Tibial nerve (tissue), 4 donors: ENCODE results near the gene PIP4K2C. TPM values are rescaled to one million over a fixed set of nuclear protein-coding genes. Genes with fewer than 3 reads are reported as not detected.

Experiments
- DNase-seq, 2 donors: peaks; one replicate each; pipeline ENCODE4 v3.0.0-alpha.2; 2019; ENCODE audit warnings: low spot score in 2 of 2
- H3K27ac ChIP-seq, 4 donors: fragments of 200-600 bp; sonication (generic) in 3 of 4; one replicate each; pipeline ENCODE4 v1.5.1; 2017 to 2019; ENCODE audit warnings: mild to moderate bottlenecking in 1 of 4
- H3K27me3 ChIP-seq, 2 donors: fragments of 200-600 bp; sonication (generic) in 1 of 2; one replicate each; pipeline versions ENCODE4 v1.5.1 to v1.6.0; 2017 to 2019
- H3K36me3 ChIP-seq, 3 donors: fragments of 200-600 bp; sonication (generic); one replicate each; pipeline ENCODE4 v1.5.1; 2018 to 2019
- H3K4me1 ChIP-seq, 4 donors: fragments of 200-600 bp; sonication (generic) in 3 of 4; one replicate each; pipeline ENCODE4 v1.5.1; 2017 to 2019
- H3K4me3 ChIP-seq, 4 donors: fragments of 200-600 bp; sonication (generic) in 3 of 4; one replicate each; pipeline ENCODE4 v1.5.1; 2017 to 2019; ENCODE audit warnings: mild to moderate bottlenecking in 1 of 4, moderate library complexity in 1 of 4
- H3K9me3 ChIP-seq, 4 donors: fragments of 200-600 bp; sonication (generic) in 3 of 4; one replicate each; pipeline ENCODE4 v1.5.1; 2017 to 2019
- CTCF ChIP-seq, 5 experiments: fragments of 200-600 bp in 3 of 5; fragments of 450-650 bp in 2 of 5; sonication (generic) in 3 of 5; IDR thresholded peaks; one replicate each; pipeline ENCODE4 v1.5.1; 2016 to 2019; ENCODE audit warnings: antibody characterized with exemption in 5 of 5, mild to moderate bottlenecking in 3 of 5, moderate library complexity in 2 of 5
- EP300 ChIP-seq, 2 donors: sonication (generic); formaldehyde crosslinking; IDR thresholded peaks; one replicate each; pipeline ENCODE4 v1.6.1; 2017; ENCODE audit warnings: antibody characterized with exemption in 2 of 2, mild to moderate bottlenecking in 1 of 2
- POLR2A ChIP-seq, 2 donors: fragments of 450-650 bp; IDR thresholded peaks; one replicate each; pipeline ENCODE4 v1.6.1; 2017; ENCODE audit warnings: antibody characterized with exemption in 2 of 2, mild to moderate bottlenecking in 2 of 2, moderate library complexity in 2 of 2
- WGBS, 2 donors: methylation state at CpG; one replicate each; pipeline ENCODE4 v1.1.5; 2018; 5-methylcytosine and 5-hydroxymethylcytosine counted together
- total RNA-seq, 4 donors: library from RNA; depleted of rRNA; stranded (reverse); fragments of >200 nt; gene quantifications; one replicate each; pipeline ENCODE4 v1.1.0, GENCODE V29; 2016

PIP4K2C gene
- total RNA-seq, 4 donors from 2014 or later, result 29.5 to 67.7 (median 35.9) TPM

GRCh38 chr12:57624441-57625220 lies 33.6 kb downstream of the PIP4K2C start:
- DNase-seq, result no peak
- peaks cover 0 to 20% (median 0%) of the 10 kb centered on the region in 3 donors for H3K36me3 ChIP-seq
- no peak overlapping the region for H3K27ac ChIP-seq
- 73 to 77% methylated on average over 7 to 8 of the region's 8 CpGs for WGBS, 2 donors
- peaks cover 0 to 47% of the 10 kb centered on the region in 2 donors for H3K27me3 ChIP-seq
- no peak overlapping the region for H3K4me3 ChIP-seq
- TF ChIP-seq POLR2A (IDR thresholded peaks at IDR 0.05) (no peak), EP300 (IDR thresholded peaks at IDR 0.05) (no peak)
- peaks cover 0 to 28% (median 17%) of the 10 kb centered on the region in 4 donors for H3K4me1 ChIP-seq
- H3K9me3 ChIP-seq, result no peaks in the 10 kb centered on the region

- TF ChIP-seq EP300 (IDR thresholded peaks at IDR 0.05), result no peak
- TF ChIP-seq POLR2A (IDR thresholded peaks at IDR 0.05), result no peak
- no peak for TF ChIP-seq CTCF (IDR thresholded peaks at IDR 0.05)
- no peak for DNase-seq
- Histone ChIP-seq H3K9me3 (no peaks in the 10 kb centered on the region), H3K4me1 (peaks cover 0 to 26% (median 19%) of the 10 kb centered on the region in 4 donors), H3K27me3 (peaks cover 0 to 39% of the 10 kb centered on the region in 2 donors), H3K36me3 (peaks cover 0 to 20% (median 0%) of the 10 kb centered on the region in 3 donors), H3K27ac (no peak overlapping the region), H3K4me3 (no peak overlapping the region)
- 78 to 81% methylated on average over 12 of the region's 12 CpGs for WGBS, 2 donors
Observed at GRCh38 chr12:57625261-57626032, 34.5 kb downstream of the PIP4K2C start.

- Histone ChIP-seq H3K4me3 (no peak overlapping the region), H3K27ac (no peak overlapping the region), H3K9me3 (no peaks in the 10 kb centered on the region), H3K27me3 (peaks cover 0 to 30% of the 10 kb centered on the region in 2 donors), H3K36me3 (peaks cover 0 to 20% (median 0%) of the 10 kb centered on the region in 3 donors), H3K4me1 (peaks cover 0 to 24% (median 17%) of the 10 kb centered on the region in 4 donors)
- TF ChIP-seq POLR2A (IDR thresholded peaks at IDR 0.05) (no peak), CTCF (IDR thresholded peaks at IDR 0.05) (no peak), EP300 (IDR thresholded peaks at IDR 0.05) (no peak)
- 43 to 49% methylated on average over 12 to 13 of the region's 13 CpGs for WGBS, 2 donors
- DNase-seq, result no peak
Observed at GRCh38 chr12:57626111-57626920, 35.3 kb downstream of the PIP4K2C start.

GRCh38 chr12:57626921-57627445 lies 36.0 kb downstream of the PIP4K2C start:
- Histone ChIP-seq H3K9me3 (no peaks in the 10 kb centered on the region), H3K27ac (no peak overlapping the region), H3K36me3 (peaks cover 0 to 20% (median 0%) of the 10 kb centered on the region in 3 donors), H3K4me1 (peaks cover 0 to 23% (median 17%) of the 10 kb centered on the region in 4 donors), H3K27me3 (peaks cover 0 to 23% of the 10 kb centered on the region in 2 donors), H3K4me3 (no peak overlapping the region)
- TF ChIP-seq CTCF (IDR thresholded peaks at IDR 0.05) (no peak), EP300 (IDR thresholded peaks at IDR 0.05) (no peak), POLR2A (IDR thresholded peaks at IDR 0.05) (no peak)
- no peak for DNase-seq
- WGBS, 2 donors, result 53 to 55% methylated on average over 9 of the region's 9 CpGs
